Measurements from ENCODE around the gene HPSE. TPM values are rescaled to one million over a fixed set of nuclear protein-coding genes. Genes with fewer than 3 reads are reported as not detected.
"Not testable (repeated sequence)": the region's sequence is repeated elsewhere in the genome, so short reads cannot be mapped to it uniquely, and the experiment has no call there.

HPSE gene
- polyA plus RNA-seq, 1 of the 3 experiments (the other 2 are of a cell fraction), result 1.7 TPM

DNA sequence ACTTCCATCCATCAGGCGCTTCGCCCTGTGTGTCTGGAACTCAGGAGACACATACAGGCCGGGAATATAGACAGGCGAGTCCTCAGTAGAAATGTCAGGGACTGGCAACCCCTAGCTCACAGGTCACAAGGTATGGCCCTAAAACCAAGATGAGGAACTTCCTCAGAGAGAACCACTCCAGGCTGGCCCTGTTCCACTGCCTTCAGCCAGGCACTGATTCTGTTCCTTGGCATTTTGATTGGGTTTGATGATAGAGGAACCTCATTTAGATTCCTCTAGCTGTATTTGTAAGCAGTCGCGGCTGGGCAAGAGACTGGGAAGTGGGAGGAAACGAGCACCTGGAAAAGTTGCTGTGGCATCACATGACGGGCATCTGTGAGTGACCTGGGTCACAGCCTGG is 8.1 kb downstream of the HPSE start (continued):
- TF ChIP-seq, protein P1, sequence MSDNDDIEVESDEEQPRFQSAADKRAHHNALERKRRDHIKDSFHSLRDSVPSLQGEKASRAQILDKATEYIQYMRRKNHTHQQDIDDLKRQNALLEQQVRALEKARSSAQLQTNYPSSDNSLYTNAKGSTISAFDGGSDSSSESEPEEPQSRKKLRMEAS (IDR thresholded peaks at IDR 0.05; ENCODE audit: low read depth), result no peak
- TF ChIP-seq RFX5 (IDR thresholded peaks at IDR 0.05; ENCODE audit: low read length) (no peak), EZH2phosphoT487 (IDR thresholded peaks at IDR 0.05; ENCODE audit: borderline replicate concordance, low read depth) (no peak), GABPA (IDR thresholded peaks at IDR 0.05; ENCODE audit: low read depth) (no peak), FOXJ3 (CRISPR knock-in tag; IDR thresholded peaks at IDR 0.05) (no peak), FOSL2 (IDR thresholded peaks at IDR 0.05; ENCODE audit: borderline replicate concordance, low read depth) (no peak), POLR2AphosphoS5 (IDR thresholded peaks at IDR 0.05; ENCODE audit: low read depth, low read length) (no peak), FOXM1 (IDR thresholded peaks at IDR 0.05; ENCODE audit: low read depth) (no peak), NRF1 (IDR thresholded peaks at IDR 0.05; ENCODE audit: low read depth, low read length) (no peak), ELF1 (IDR thresholded peaks at IDR 0.05) (no peak), NFIC (IDR thresholded peaks at IDR 0.05; ENCODE audit: borderline replicate concordance) (no peak)
- TF ChIP-seq, protein P2, sequence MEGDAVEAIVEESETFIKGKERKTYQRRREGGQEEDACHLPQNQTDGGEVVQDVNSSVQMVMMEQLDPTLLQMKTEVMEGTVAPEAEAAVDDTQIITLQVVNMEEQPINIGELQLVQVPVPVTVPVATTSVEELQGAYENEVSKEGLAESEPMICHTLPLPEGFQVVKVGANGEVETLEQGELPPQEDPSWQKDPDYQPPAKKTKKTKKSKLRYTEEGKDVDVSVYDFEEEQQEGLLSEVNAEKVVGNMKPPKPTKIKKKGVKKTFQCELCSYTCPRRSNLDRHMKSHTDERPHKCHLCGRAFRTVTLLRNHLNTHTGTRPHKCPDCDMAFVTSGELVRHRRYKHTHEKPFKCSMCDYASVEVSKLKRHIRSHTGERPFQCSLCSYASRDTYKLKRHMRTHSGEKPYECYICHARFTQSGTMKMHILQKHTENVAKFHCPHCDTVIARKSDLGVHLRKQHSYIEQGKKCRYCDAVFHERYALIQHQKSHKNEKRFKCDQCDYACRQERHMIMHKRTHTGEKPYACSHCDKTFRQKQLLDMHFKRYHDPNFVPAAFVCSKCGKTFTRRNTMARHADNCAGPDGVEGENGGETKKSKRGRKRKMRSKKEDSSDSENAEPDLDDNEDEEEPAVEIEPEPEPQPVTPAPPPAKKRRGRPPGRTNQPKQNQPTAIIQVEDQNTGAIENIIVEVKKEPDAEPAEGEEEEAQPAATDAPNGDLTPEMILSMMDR (IDR thresholded peaks at IDR 0.05), result no peak

DNA sequence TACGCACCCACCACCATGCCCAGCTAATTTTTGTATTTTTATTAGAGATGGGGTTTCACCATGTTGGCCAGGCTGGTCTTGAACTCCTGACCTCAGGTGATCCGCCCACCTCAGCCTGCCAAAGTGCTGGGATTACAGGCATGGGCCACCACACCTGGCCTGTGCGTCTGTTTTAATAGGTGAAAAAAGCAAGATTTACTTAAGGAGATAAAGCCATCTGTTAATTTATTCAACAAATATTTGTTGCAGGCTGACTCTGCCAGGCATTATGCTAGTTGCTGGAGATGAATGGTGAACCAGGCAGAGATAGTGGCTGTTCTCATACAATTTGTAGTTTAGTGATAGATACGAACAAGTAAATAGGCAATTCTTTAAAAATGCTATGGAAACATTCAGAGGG is 9.3 kb downstream of the HPSE start:
- H3K9ac ChIP-seq; H3K9me2 ChIP-seq; H3K4me1 ChIP-seq (ENCODE audit: control insufficient read depth in 1 of 2, insufficient read depth in 2 of 2, low read depth in 1 of 2, low read length in 1 of 2); H2AFZ ChIP-seq (ENCODE audit: low read depth); H3K79me2 ChIP-seq (ENCODE audit: insufficient read depth); H4K20me1 ChIP-seq (ENCODE audit: insufficient read depth); H3K27me3 ChIP-seq (ENCODE audit: insufficient read depth); DNase-seq; H3K4me3 ChIP-seq (ENCODE audit: low read depth in 2 of 2, low read length in 1 of 2); H3K36me3 ChIP-seq (replicated peaks in 1 of 2; ENCODE audit: control insufficient read depth in 1 of 2, insufficient read depth in 2 of 2, low read length in 1 of 2); H3F3A ChIP-seq (replicated peaks; ENCODE audit: insufficient read depth); H3K9me3 ChIP-seq; H3K27ac ChIP-seq (ENCODE audit: low read depth in 2 of 2, low read length in 1 of 2); H3K4me2 ChIP-seq: not testable (repeated sequence)
- ChIA-PET POLR2A (interaction anchor here (0.9 kb wide), 1 partner anchor 183 kb away, joined by 4 read pairs; no protein-coding TSS in a partner anchor), CTCF (interaction anchor here (1.6 kb wide), 1 partner anchor 43 kb away, joined by 3 read pairs; no protein-coding TSS in a partner anchor)
- WGBS (ENCODE audit: low lambda C conversion rate), result 34% methylated on average over 4 of the region's 4 CpGs

DNA sequence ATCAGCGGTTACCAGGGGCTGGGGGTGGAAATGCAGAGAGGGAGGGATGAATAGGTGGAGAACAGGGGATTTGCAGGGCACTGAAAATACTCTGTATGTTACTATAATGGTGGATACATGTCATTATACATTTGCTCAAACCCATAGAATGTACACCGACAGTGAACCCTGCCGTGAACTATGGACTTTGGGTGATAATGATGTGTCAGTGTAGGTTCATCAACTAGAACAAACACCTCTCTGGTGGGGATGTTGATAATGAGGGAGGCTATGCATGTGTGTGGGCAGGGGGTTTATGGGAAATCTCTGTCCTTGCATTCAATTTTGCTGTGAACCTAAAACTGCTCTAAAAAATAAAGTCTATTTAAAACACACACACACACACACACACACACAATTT is 11.5 kb downstream of the HPSE start:
- Histone ChIP-seq H3K9ac (no peak overlapping the region), H3K27me3 (ENCODE audit: insufficient read depth) (peaks cover 4% of the 10 kb centered on the region; the same call in 1 of the 2 replicates), H3K4me2 (no peak overlapping the region), H3K36me3 (replicated peaks in 1 of 2; ENCODE audit: control insufficient read depth in 1 of 2, insufficient read depth in 2 of 2, low read length in 1 of 2) (no peaks in the 10 kb centered on the region), H4K20me1 (ENCODE audit: insufficient read depth) (no peaks in the 10 kb centered on the region), H3K27ac (ENCODE audit: low read depth in 2 of 2, low read length in 1 of 2) (no peak overlapping the region), H3K4me1 (ENCODE audit: control insufficient read depth in 1 of 2, insufficient read depth in 2 of 2, low read depth in 1 of 2, low read length in 1 of 2) (no peaks in the 10 kb centered on the region), H3K9me3 (no peaks in the 10 kb centered on the region), H3K9me2 (no peaks in the 10 kb centered on the region), H3K4me3 (ENCODE audit: low read depth in 2 of 2, low read length in 1 of 2) (no peak overlapping the region), H2AFZ (ENCODE audit: low read depth) (no peak overlapping the region), H3F3A (replicated peaks; ENCODE audit: insufficient read depth) (no peaks in the 10 kb centered on the region), H3K79me2 (ENCODE audit: insufficient read depth) (no peaks in the 10 kb centered on the region)
- ChIA-PET CTCF (no interaction called here), POLR2A (no interaction called here)
- no peak for TF ChIP-seq TCF12 (IDR thresholded peaks at IDR 0.05)
- TF ChIP-seq NRF1 (IDR thresholded peaks at IDR 0.05; ENCODE audit: low read depth, low read length), result no peak
- no peak for TF ChIP-seq YY1 (IDR thresholded peaks at IDR 0.05; ENCODE audit: low read depth)
- no peak for TF ChIP-seq POLR2AphosphoS5 (IDR thresholded peaks at IDR 0.05; ENCODE audit: low read depth, low read length)
- TF ChIP-seq, protein P3, sequence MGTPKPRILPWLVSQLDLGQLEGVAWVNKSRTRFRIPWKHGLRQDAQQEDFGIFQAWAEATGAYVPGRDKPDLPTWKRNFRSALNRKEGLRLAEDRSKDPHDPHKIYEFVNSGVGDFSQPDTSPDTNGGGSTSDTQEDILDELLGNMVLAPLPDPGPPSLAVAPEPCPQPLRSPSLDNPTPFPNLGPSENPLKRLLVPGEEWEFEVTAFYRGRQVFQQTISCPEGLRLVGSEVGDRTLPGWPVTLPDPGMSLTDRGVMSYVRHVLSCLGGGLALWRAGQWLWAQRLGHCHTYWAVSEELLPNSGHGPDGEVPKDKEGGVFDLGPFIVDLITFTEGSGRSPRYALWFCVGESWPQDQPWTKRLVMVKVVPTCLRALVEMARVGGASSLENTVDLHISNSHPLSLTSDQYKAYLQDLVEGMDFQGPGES (IDR thresholded peaks at IDR 0.05; ENCODE audit: low read depth, low read length), result no peak
- no peak for TF ChIP-seq GATA2 (CRISPR knock-in tag; IDR thresholded peaks at IDR 0.05)
- no peak for TF ChIP-seq JUND (IDR thresholded peaks at IDR 0.05)
- no peak for DNase-seq
- WGBS (ENCODE audit: low lambda C conversion rate), result 39% methylated on average over 3 of the region's 3 CpGs
